ENCODE results near the gene MX1.

- TF ChIP-seq CTCF (conservative IDR thresholded peaks at IDR 0.05; ENCODE audit: low read length) (no peak), EZH2phosphoT487 (IDR thresholded peaks at IDR 0.05; ENCODE audit: borderline replicate concordance, low read depth, low read length) (no peak)
Measured at GRCh38 chr21:41482301-41482700, 56.3 kb downstream of the MX1 start.

All from OCI-LY7 (cell line).